Progenitor cell of endocrine pancreas (in vitro differentiated cells): ENCODE data around the gene NEURL1B. TPM values are rescaled to one million over a fixed set of nuclear protein-coding genes. Genes with fewer than 3 reads are reported as not detected.

Experiments
- DNase-seq: peaks from one replicate; pipeline ENCODE4 v3.0.0; 2021; ENCODE audit warnings: low spot score; ENCODE audit not compliant: unreplicated experiment
- H3K27ac Mint-ChIP-seq: 2 replicates; pipeline ENCODE4 v1.8.0; 2021; ENCODE audit warnings: mild to moderate bottlenecking, moderate library complexity, mixed read lengths
- H3K27me3 Mint-ChIP-seq: 2 replicates; pipeline ENCODE4 v1.8.0; 2021; ENCODE audit warnings: mixed read lengths
- H3K36me3 Mint-ChIP-seq: 2 replicates; pipeline ENCODE4 v1.8.0; 2022; ENCODE audit warnings: mixed read lengths; ENCODE audit not compliant: insufficient read depth
- H3K4me1 Mint-ChIP-seq: 2 replicates; pipeline ENCODE4 v1.8.0; 2021; ENCODE audit warnings: low read depth, mixed read lengths
- H3K4me3 Mint-ChIP-seq: 2 replicates; pipeline ENCODE4 v1.8.0; 2021; ENCODE audit warnings: low read depth, mild to moderate bottlenecking, moderate library complexity, mixed read lengths
- H3K9me3 Mint-ChIP-seq: 2 replicates; pipeline ENCODE4 v1.8.0; 2021; ENCODE audit warnings: low read depth, mixed read lengths
- total RNA-seq: library from RNA; stranded (reverse); gene quantifications from 2 replicates; pipeline ENCODE4 v1.2.1, GENCODE V29; 2021
- TF ChIP-seq, protein P1 (sequence below): fragments of 200-600 bp; sonication (generic); IDR thresholded peaks from one replicate; pipeline ENCODE4 v1.5.0; 2021; ENCODE audit warnings: antibody characterized with exemption, mild to moderate bottlenecking; ENCODE audit not compliant: unreplicated experiment

NEURL1B gene
- total RNA-seq, 1 donor from 2014 or later: 4.0 TPM

DNA sequence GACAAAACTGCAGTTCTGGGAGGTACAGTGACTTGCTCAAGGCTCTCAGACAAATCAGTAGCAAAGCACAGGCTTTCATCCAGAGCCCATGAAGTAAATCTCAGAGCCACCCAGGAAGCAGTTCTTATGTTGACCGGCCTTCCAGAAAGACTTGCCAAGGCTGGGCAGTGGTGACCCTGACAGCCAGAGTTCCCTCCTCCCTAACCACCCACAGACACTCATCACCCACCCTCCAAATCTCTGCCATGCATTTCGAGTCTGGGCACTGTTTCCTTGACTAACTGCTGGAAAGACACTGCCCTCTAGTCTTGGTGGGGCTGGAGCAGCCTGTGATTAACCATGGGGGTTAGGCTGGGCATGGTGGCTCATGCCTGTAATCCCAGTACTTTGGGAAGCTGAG lies 21.5 kb downstream of the NEURL1B start:
- Mint-ChIP-seq H3K4me3 (no peak overlapping the region), H3K27ac (no peak overlapping the region), H3K36me3 (no peaks in the 10 kb centered on the region), H3K4me1 (peaks cover 10% of the 10 kb centered on the region), H3K27me3 (peaks cover 10% of the 10 kb centered on the region), H3K9me3 (no peaks in the 10 kb centered on the region)
- TF ChIP-seq, protein P1, sequence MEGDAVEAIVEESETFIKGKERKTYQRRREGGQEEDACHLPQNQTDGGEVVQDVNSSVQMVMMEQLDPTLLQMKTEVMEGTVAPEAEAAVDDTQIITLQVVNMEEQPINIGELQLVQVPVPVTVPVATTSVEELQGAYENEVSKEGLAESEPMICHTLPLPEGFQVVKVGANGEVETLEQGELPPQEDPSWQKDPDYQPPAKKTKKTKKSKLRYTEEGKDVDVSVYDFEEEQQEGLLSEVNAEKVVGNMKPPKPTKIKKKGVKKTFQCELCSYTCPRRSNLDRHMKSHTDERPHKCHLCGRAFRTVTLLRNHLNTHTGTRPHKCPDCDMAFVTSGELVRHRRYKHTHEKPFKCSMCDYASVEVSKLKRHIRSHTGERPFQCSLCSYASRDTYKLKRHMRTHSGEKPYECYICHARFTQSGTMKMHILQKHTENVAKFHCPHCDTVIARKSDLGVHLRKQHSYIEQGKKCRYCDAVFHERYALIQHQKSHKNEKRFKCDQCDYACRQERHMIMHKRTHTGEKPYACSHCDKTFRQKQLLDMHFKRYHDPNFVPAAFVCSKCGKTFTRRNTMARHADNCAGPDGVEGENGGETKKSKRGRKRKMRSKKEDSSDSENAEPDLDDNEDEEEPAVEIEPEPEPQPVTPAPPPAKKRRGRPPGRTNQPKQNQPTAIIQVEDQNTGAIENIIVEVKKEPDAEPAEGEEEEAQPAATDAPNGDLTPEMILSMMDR: no peak
- no peak for DNase-seq

DNA sequence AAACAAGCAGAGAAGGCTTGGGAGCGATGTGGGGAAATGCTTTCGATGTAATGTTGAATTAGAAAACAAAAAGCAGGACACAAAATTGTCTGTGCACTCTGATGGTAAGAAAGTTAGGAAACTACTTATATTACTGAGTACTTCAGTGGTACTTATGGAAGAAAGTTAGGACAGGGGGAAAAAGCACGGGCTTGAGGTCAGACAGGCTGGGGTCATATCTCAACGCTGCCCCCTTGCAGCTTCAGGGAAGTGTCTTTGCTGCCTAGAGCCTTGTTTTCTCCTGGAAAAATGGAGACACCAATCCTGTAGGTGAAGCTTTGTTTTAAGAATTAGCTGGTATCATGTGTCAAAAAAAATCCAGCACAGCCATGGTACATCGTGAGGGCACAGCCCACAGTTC lies 23.0 kb downstream of the NEURL1B start:
- Mint-ChIP-seq H3K27me3 (peaks cover 10% of the 10 kb centered on the region), H3K4me1 (peaks cover 10% of the 10 kb centered on the region), H3K27ac (no peak overlapping the region), H3K36me3 (no peaks in the 10 kb centered on the region), H3K4me3 (no peak overlapping the region), H3K9me3 (no peaks in the 10 kb centered on the region)
- TF ChIP-seq, protein P1: no peak
- DNase-seq: no peak

- TF ChIP-seq, protein P1: no peak
- peaks cover 10% of the 10 kb centered on the region for H3K27me3 Mint-ChIP-seq
- H3K27ac Mint-ChIP-seq: no peak overlapping the region
- no peak for DNase-seq
- peaks cover 5% of the 10 kb centered on the region for H3K4me1 Mint-ChIP-seq
- no peaks in the 10 kb centered on the region for H3K9me3 Mint-ChIP-seq
- H3K36me3 Mint-ChIP-seq: no peaks in the 10 kb centered on the region
- H3K4me3 Mint-ChIP-seq: no peak overlapping the region
Observed at GRCh38 chr5:172664681-172665541, 23.8 kb downstream of the NEURL1B start.

- DNase-seq: no peak
- Mint-ChIP-seq H3K27me3 (peaks cover 13% of the 10 kb centered on the region), H3K4me3 (no peak overlapping the region), H3K4me1 (no peaks in the 10 kb centered on the region), H3K36me3 (peaks cover 3% of the 10 kb centered on the region), H3K27ac (no peak overlapping the region), H3K9me3 (peaks cover 3% of the 10 kb centered on the region)
- TF ChIP-seq, protein P1: no peak
Observed at GRCh38 chr5:172666251-172666650, 25.2 kb downstream of the NEURL1B start.

GRCh38 chr5:172667786-172668593 lies 26.9 kb downstream of the NEURL1B start:
- DNase-seq: no peak
- TF ChIP-seq, protein P1: no peak
- Mint-ChIP-seq H3K4me1 (no peaks in the 10 kb centered on the region), H3K27ac (no peak overlapping the region), H3K9me3 (peaks cover 3% of the 10 kb centered on the region), H3K27me3 (peaks cover 15% of the 10 kb centered on the region), H3K36me3 (peaks cover 3% of the 10 kb centered on the region), H3K4me3 (no peak overlapping the region)
